ENCODE data around the gene CUBN.

Gene CUBN

DNA sequence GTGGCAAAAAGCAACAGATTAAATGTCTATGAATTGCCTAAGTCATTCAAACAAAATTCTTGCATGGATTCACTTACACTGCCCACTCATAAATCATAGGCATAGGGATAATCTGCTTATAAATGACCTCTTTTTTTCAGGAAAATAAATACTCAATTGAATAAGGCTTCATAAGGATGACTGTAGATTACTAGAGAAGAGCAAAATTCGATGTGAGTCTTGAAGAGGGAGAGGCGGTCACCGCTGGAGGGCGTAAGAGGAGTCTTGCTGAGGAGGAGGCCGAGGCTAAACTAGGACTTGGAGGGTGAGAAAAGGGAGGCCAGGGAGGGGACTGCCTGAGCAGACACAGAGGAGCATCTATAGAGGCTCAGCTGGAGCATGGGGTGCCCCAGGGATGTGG, 177.0 kb downstream of the CUBN start:
- ChIA-PET POLR2A (no interaction called here), CTCF (interaction anchor here (0.6 to 1.7 kb wide), 16 partner anchors 9 to 306 kb away, joined by 3 to 11 read pairs (median 3); no protein-coding TSS in a partner anchor)
- no peak overlapping the region for H3K27ac ChIP-seq (ENCODE audit: extremely low read depth, low read depth, low read length)
- H3K36me3 ChIP-seq (ENCODE audit: control insufficient read depth in 2 of 2, insufficient read depth in 1 of 2, low read length in 2 of 2), result no peaks in the 10 kb centered on the region
- H3K4me1 ChIP-seq (ENCODE audit: control insufficient read depth, insufficient read depth, low read length), result peaks cover 4% of the 10 kb centered on the region
- no peaks in the 10 kb centered on the region for H3K9me3 ChIP-seq (ENCODE audit: control insufficient read depth, insufficient read depth, low read depth, low read length)
- TF ChIP-seq ZNF404 (tag by site-specific recombination; IDR thresholded peaks at IDR 0.05), result no peak
- TF ChIP-seq KLF8 (tag by site-specific recombination; IDR thresholded peaks at IDR 0.05), result no peak
- no peak for TF ChIP-seq HOXC10 (CRISPR knock-in tag; IDR thresholded peaks at IDR 0.05)
- peak; percentile 49; the same call in 1 of the 2 replicates for TF ChIP-seq SCRT2 (tag by site-specific recombination; IDR thresholded peaks at IDR 0.05)
- no peak for TF ChIP-seq ZNF146 (tag by site-specific recombination; IDR thresholded peaks at IDR 0.05)
- TF ChIP-seq ZNF18 (tag by site-specific recombination; IDR thresholded peaks at IDR 0.05), result no peak
- TF ChIP-seq HOXD13 (CRISPR knock-in tag; IDR thresholded peaks at IDR 0.05; ENCODE audit: borderline replicate concordance), result no peak
- no peak for TF ChIP-seq AEBP2 (tag by site-specific recombination; IDR thresholded peaks at IDR 0.05; ENCODE audit: borderline replicate concordance)
- TF ChIP-seq ZNF513 (tag by site-specific recombination; IDR thresholded peaks at IDR 0.05), result no peak
- peak; percentile 48; the same call in 1 of the 2 replicates for TF ChIP-seq ZNF501 (tag by site-specific recombination; IDR thresholded peaks at IDR 0.05)
- no peak for TF ChIP-seq ZSCAN18 (tag by site-specific recombination; IDR thresholded peaks at IDR 0.05)
- peak; percentile 65 for TF ChIP-seq ZNF654 (tag by site-specific recombination; IDR thresholded peaks at IDR 0.05; ENCODE audit: low read depth)
- TF ChIP-seq ZNF140 (tag by site-specific recombination; IDR thresholded peaks at IDR 0.05), result no peak
- no peak overlapping the region for H3K4me3 ChIP-seq (ENCODE audit: low read depth, low read length)

DNA sequence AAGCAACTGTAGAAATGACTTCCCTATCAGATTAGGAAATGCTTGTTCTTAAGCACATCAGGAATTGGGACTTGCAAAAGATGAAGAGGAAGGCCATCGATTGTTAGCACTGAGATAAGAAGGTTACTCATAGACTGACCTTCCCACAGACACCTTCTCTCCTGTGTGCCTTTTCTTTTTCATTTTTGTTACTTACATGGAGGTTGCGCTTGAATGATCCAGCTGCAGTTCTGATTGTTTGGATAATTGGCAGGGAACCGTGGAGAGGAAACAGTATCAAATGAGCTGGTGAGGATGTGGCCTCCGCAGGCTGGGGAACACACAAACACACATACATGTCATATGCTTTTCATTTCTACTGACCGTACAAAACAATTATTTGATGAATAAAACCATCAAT, 177.5 kb downstream of the CUBN start:
- ChIA-PET CTCF (interaction anchor here (0.5 to 1.7 kb wide), 9 partner anchors 13 to 304 kb away, joined by 3 to 6 read pairs (median 3); no protein-coding TSS in a partner anchor), POLR2A (no interaction called here)
- Histone ChIP-seq H3K4me3 (ENCODE audit: low read depth, low read length) (no peak overlapping the region), H3K36me3 (ENCODE audit: control insufficient read depth in 2 of 2, insufficient read depth in 1 of 2, low read length in 2 of 2) (no peaks in the 10 kb centered on the region), H3K4me1 (ENCODE audit: control insufficient read depth, insufficient read depth, low read length) (peaks cover 4% of the 10 kb centered on the region), H3K9me3 (ENCODE audit: control insufficient read depth, insufficient read depth, low read depth, low read length) (no peaks in the 10 kb centered on the region), H3K27ac (ENCODE audit: extremely low read depth, low read depth, low read length) (no peak overlapping the region)
- no peak for TF ChIP-seq ZNF266 (tag by site-specific recombination; IDR thresholded peaks at IDR 0.05; ENCODE audit: low read depth)
- no peak for TF ChIP-seq ZBTB49 (tag by site-specific recombination; IDR thresholded peaks at IDR 0.05; ENCODE audit: low read depth)
- no peak for TF ChIP-seq HOXC10 (CRISPR knock-in tag; IDR thresholded peaks at IDR 0.05)
- no peak for TF ChIP-seq MYNN (tag by site-specific recombination; IDR thresholded peaks at IDR 0.05; ENCODE audit: borderline replicate concordance)
- no peak for TF ChIP-seq ZNF157 (tag by site-specific recombination; IDR thresholded peaks at IDR 0.05)
- TF ChIP-seq ZNF660 (tag by site-specific recombination; IDR thresholded peaks at IDR 0.05), result no peak
- TF ChIP-seq ZNF433 (tag by site-specific recombination; IDR thresholded peaks at IDR 0.05; ENCODE audit: low read depth), result no peak
- no peak for TF ChIP-seq ZNF529 (tag by site-specific recombination; IDR thresholded peaks at IDR 0.05; ENCODE audit: insufficient replicate concordance)
